Lower lobe of right lung (tissue), 2 donors: ENCODE data around the gene CMTM8. TPM values are rescaled to one million over a fixed set of nuclear protein-coding genes. Genes with fewer than 3 reads are reported as not detected.

Experiments used
- ATAC-seq, 2 donors: fragments of 200-7000 bp; cut with Tn5 transposase; one replicate each; pipeline ENCODE4 v1.9.1; 2020 to 2022; ENCODE audit warnings: mild to moderate bottlenecking in 2 of 2, moderate library complexity in 2 of 2
- DNase-seq: peaks from one replicate; pipeline ENCODE4 v3.0.0-alpha.2; 2020
- H3K27ac ChIP-seq: fragments of 200-600 bp; one replicate; pipeline ENCODE4 v1.8.0; 2022
- H3K27me3 ChIP-seq: fragments of 200-600 bp; one replicate; pipeline ENCODE4 v1.8.0; 2022; ENCODE audit warnings: low read depth
- H3K36me3 ChIP-seq: fragments of 200-600 bp; one replicate; pipeline ENCODE4 v1.8.0; 2022; ENCODE audit warnings: mild to moderate bottlenecking
- H3K4me1 ChIP-seq: fragments of 200-600 bp; one replicate; pipeline ENCODE4 v1.8.0; 2022
- H3K4me3 ChIP-seq: fragments of 200-600 bp; one replicate; pipeline ENCODE4 v1.8.0; 2022; ENCODE audit warnings: mild to moderate bottlenecking
- H3K9me3 ChIP-seq: fragments of 200-600 bp; one replicate; pipeline ENCODE4 v1.8.0; 2022
- CTCF ChIP-seq: fragments of 200-600 bp; IDR thresholded peaks from one replicate; pipeline ENCODE4 v1.8.0; 2022; ENCODE audit warnings: antibody characterized with exemption, mild to moderate bottlenecking
- intact Hi-C: fragments of 100-400 bp; cut with DNase I; formaldehyde crosslinking; loops from one replicate; pipeline ENCODE4 v1.11.0; 2022
- total RNA-seq: library from RNA; stranded (reverse); fragmentation: NEBNext Ultra II Directional; extraction: Animal tissue kit (Norgen Biotek cat#: 25700); gene quantifications from one replicate; pipeline ENCODE4 v1.2.1, GENCODE V29; 2021
- donor health status: DM: no; HTN: yes; CAD: no; lungs with severe emphysema.

The CMTM8 gene
- total RNA-seq, 1 donor from 2014 or later: 25.6 TPM

GRCh38 chr3:32195995-32196540 is 42.4 kb upstream of the CMTM8 start:
- no peak for ATAC-seq
- no peak for DNase-seq
- peaks cover 11% of the 10 kb centered on the region for H3K4me1 ChIP-seq
- intact Hi-C loops: no loop called here
- no peak overlapping the region for H3K4me3 ChIP-seq
- no peak for TF ChIP-seq CTCF
- H3K36me3 ChIP-seq: no peaks in the 10 kb centered on the region
- H3K27ac ChIP-seq: no peak overlapping the region
- H3K27me3 ChIP-seq: no peaks in the 10 kb centered on the region
- H3K9me3 ChIP-seq: no peaks in the 10 kb centered on the region

GRCh38 chr3:32197991-32198390 is 40.5 kb upstream of the CMTM8 start:
- no peaks in the 10 kb centered on the region for H3K9me3 ChIP-seq
- no peak for TF ChIP-seq CTCF
- H3K36me3 ChIP-seq: no peaks in the 10 kb centered on the region
- no peak overlapping the region for H3K27ac ChIP-seq
- H3K27me3 ChIP-seq: no peaks in the 10 kb centered on the region
- no peak for DNase-seq
- ATAC-seq: no peak
- intact Hi-C loops: no loop called here
- peaks cover 22% of the 10 kb centered on the region for H3K4me1 ChIP-seq
- no peak overlapping the region for H3K4me3 ChIP-seq

- no peaks in the 10 kb centered on the region for H3K36me3 ChIP-seq
- ATAC-seq (no peak), DNase-seq (no peak)
- no peak overlapping the region for H3K4me3 ChIP-seq
- intact Hi-C loops: no loop called here
- no peaks in the 10 kb centered on the region for H3K9me3 ChIP-seq
- TF ChIP-seq CTCF: no peak
- H3K4me1 ChIP-seq: peaks cover 22% of the 10 kb centered on the region
- H3K27me3 ChIP-seq: no peaks in the 10 kb centered on the region
- no peak overlapping the region for H3K27ac ChIP-seq
These were observed 39.8 kb upstream of the CMTM8 start for GRCh38 chr3:32198714-32199113.

- Histone ChIP-seq H3K27me3 (no peaks in the 10 kb centered on the region), H3K36me3 (no peaks in the 10 kb centered on the region), H3K4me1 (peaks cover 22% of the 10 kb centered on the region), H3K9me3 (no peaks in the 10 kb centered on the region), H3K4me3 (no peak overlapping the region), H3K27ac (peak overlapping the region; percentile 72)
- peak in 1 of 2 donors; percentile 31 for ATAC-seq
- DNase-seq: no peak
- intact Hi-C loops: no loop called here
- no peak for TF ChIP-seq CTCF
These were observed 38.0 kb upstream of the CMTM8 start for GRCh38 chr3:32200490-32200889.

- H3K4me3 ChIP-seq: no peak overlapping the region
- no peaks in the 10 kb centered on the region for H3K27me3 ChIP-seq
- intact Hi-C loops: no loop called here
- ATAC-seq (peak; percentile 62 to 66), DNase-seq (no peak)
- peaks cover 22% of the 10 kb centered on the region for H3K4me1 ChIP-seq
- no peaks in the 10 kb centered on the region for H3K36me3 ChIP-seq
- H3K9me3 ChIP-seq: no peaks in the 10 kb centered on the region
- TF ChIP-seq CTCF: no peak
- peak overlapping the region; percentile 72 for H3K27ac ChIP-seq
These were observed 37.3 kb upstream of the CMTM8 start for GRCh38 chr3:32200992-32201758.
